GM12891 (cell line): Measurements from ENCODE around the gene SRGAP1.

Experiments
- PAX5 ChIP-seq: IDR thresholded peaks from 2 replicates; pipeline ENCODE4 v1.6.1; 2011; ENCODE audit warnings: low read length, moderate library complexity, mild to moderate bottlenecking; ENCODE audit not compliant: insufficient read depth, severe bottlenecking
- POLR2A ChIP-seq: IDR thresholded peaks from 2 replicates; pipeline ENCODE4 v1.6.1; 2011; ENCODE audit warnings: low read depth, low read length, control low read depth
- POLR2AphosphoS5 ChIP-seq: IDR thresholded peaks from 2 replicates; pipeline ENCODE4 v1.6.1; 2011; ENCODE audit warnings: low read depth, low read length, control low read depth
- SPI1 ChIP-seq: IDR thresholded peaks from 2 replicates; pipeline ENCODE4 v1.6.1; 2011; ENCODE audit warnings: low read depth, low read length, control low read depth

- TF ChIP-seq POLR2AphosphoS5: no peak
- no peak for TF ChIP-seq SPI1
- no peak for TF ChIP-seq POLR2A
- TF ChIP-seq PAX5: no peak
Measured at GRCh38 chr12:63889721-63890509, 45.4 kb downstream of the SRGAP1 start.
